ENCODE data around the gene TPGS1. TPM values are rescaled to one million over a fixed set of nuclear protein-coding genes. Genes with fewer than 3 reads are reported as not detected.

TPGS1 gene, protein sequence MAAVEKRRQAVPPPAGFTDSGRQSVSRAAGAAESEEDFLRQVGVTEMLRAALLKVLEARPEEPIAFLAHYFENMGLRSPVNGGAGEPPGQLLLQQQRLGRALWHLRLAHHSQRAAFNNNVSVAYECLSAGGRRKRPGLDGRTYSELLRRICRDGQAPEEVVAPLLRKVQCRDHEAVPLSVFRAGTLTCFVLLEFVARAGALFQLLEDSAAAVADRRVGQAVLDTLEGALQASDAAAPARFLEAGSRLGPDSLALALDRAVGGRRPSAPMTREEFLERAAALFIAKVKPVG
- polyA plus RNA-seq (ENCODE audit: low read depth in 6 of 6), result 10 to 100 TPM; 14.6 to 30.0 (median 18.7) TPM

DNA sequence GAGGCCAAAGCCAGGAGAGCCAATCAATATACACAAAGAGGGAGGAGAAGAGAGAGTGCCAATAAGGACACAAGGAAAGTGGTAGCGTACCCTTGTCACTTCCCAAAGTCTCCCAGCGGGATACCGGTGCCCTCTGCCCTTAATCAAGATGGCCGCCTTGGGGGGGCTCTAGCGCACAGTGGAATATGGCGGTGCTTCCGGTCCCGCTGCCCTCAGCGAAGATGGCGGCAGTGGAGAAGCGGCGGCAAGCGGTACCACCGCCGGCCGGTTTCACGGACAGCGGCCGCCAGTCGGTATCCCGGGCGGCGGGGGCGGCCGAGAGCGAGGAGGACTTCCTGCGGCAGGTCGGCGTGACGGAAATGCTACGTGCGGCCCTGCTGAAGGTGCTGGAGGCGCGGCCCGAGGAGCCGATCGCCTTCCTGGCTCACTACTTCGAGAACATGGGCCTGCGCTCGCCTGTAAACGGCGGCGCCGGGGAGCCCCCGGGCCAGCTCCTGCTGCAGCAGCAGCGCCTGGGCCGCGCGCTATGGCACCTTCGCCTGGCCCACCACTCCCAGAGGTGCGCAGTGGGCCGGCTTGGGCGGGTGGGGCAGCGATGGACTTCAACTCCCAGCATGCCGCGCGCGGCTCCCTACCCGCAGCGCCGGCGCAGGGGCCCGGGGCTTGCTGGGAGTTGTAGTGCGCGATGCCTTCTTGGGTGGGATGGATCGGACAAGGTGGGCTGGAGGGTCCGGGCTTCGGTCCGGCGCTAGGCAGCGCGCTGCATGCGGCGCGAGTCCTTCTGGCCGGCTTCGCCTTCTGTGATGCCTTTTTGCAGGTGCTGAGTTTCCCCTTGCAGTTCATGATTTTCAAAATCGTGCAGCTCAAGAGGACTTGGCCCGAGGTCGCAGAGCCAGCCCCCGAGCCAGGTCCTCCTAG lies at the start of gene TPGS1:
TPGS1 (plus strand) TSS at position 212 of the 918 bp plus-strand sequence; CDS start at position 222, 10 bp downstream.
- Mint-ChIP-seq H3K4me1 (peaks cover 23 to 50% (median 33%) of the 10 kb centered on the region in 3 donors), H3K4me3 (peak within 1 kb of the TSS; percentile 89 to 100 (median 96)), H3K27ac (peak within 1 kb of the TSS; percentile 97 to 100 (median 98)), H3K9me3 (no peaks in the 10 kb centered on the region), H3K36me3 (no peaks in the 10 kb centered on the region), H3K27me3 (no peaks in the 10 kb centered on the region)
- peak; percentile 60 to 63 for ATAC-seq (ENCODE audit: low read depth in 2 of 2)
- DNase-seq, result peak; percentile 65

DNA sequence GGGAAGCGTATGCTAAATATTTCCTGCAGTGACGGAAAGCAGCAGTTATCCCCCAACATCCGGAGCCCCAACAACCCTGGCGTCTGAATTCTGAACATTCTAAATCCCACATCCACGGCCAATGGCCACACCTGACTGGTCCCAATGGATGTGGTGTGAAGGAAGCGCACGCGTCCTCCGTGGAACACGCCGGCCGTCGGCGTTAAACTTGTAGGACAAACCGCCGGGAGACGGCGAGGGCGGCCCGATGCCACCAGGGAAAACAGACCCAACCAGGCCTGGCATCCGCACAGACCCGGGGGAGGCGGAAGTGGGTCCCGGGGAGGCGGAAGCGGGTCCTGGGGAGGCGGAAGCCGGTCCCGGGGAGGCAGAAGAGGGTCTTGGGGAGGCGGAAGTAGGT lies 49.7 kb upstream of the TPGS1 start:
- DNase-seq (no peak), ATAC-seq (ENCODE audit: low read depth in 2 of 2) (no peak)
- H3K36me3 Mint-ChIP-seq, result no peaks in the 10 kb centered on the region
- peak overlapping the region in 2 of 8 donors; percentile 2 to 64 for H3K4me3 Mint-ChIP-seq
- peaks cover 0 to 8% (median 7%) of the 10 kb centered on the region in 3 donors for H3K4me1 Mint-ChIP-seq
- H3K9me3 Mint-ChIP-seq, result peaks cover 0 to 4% (median 0%) of the 10 kb centered on the region in 7 donors
- H3K27me3 Mint-ChIP-seq, result peaks cover 5 to 24% (median 19%) of the 10 kb centered on the region in 3 donors
- H3K27ac Mint-ChIP-seq, result peak overlapping the region in 1 of 6 donors; percentile 44

DNA sequence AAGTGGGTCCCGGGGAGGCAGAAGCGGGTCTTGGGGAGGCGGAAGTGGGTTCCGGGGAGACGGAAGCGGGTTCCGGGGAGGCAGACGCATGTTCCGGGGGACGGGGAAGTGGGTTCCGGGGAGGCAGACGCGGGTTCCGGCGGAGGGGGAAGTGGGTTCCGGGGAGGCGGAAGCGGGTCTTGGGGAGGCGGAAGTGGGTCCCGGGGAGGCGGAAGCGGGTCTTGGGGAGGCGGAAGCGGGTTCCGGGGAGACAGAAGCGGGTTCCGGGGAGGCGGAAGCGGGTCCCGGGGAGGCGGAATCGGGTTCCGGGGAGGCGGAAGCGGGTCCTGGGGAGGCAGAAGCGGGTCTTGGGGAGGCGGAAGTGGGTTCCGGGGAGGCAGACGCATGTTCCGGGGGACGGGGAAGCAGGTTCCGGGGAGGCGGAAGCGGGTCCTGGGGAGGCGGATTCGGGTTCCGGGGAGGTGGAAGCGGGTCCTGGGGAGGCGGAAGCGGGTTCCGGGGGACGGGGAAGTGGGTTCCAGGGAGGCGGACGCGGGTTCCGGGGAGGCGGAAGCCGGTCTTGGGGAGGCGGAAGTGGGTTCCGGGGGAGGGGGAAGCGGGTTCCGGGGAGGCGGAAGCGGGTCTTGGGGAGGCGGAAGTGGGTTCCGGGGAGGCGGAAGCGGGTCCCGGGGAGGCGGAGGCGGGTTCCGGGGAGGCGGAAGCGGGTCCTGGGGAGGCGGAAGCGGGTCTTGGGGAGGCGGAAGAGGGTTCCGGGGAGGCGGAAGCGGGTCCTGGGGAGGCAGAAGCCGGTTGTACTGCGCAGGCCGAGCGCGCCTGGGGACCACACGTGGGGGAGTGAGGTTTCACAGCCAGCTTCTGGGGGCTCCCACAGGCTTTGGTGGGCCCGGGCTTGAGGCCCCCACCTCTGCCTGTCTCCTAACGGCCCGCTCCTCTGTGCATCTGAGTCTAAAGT lies 48.9 kb upstream of the TPGS1 start:
- H3K27me3 Mint-ChIP-seq, result peaks cover 5 to 31% (median 22%) of the 10 kb centered on the region in 3 donors
- peaks cover 0 to 8% (median 7%) of the 10 kb centered on the region in 3 donors for H3K4me1 Mint-ChIP-seq
- ATAC-seq (ENCODE audit: low read depth in 2 of 2), result no peak
- no peak for DNase-seq
- H3K36me3 Mint-ChIP-seq, result no peaks in the 10 kb centered on the region
- H3K27ac Mint-ChIP-seq, result no peak overlapping the region
- H3K4me3 Mint-ChIP-seq, result no peak overlapping the region
- peaks cover 0 to 4% (median 0%) of the 10 kb centered on the region in 7 donors for H3K9me3 Mint-ChIP-seq

DNA sequence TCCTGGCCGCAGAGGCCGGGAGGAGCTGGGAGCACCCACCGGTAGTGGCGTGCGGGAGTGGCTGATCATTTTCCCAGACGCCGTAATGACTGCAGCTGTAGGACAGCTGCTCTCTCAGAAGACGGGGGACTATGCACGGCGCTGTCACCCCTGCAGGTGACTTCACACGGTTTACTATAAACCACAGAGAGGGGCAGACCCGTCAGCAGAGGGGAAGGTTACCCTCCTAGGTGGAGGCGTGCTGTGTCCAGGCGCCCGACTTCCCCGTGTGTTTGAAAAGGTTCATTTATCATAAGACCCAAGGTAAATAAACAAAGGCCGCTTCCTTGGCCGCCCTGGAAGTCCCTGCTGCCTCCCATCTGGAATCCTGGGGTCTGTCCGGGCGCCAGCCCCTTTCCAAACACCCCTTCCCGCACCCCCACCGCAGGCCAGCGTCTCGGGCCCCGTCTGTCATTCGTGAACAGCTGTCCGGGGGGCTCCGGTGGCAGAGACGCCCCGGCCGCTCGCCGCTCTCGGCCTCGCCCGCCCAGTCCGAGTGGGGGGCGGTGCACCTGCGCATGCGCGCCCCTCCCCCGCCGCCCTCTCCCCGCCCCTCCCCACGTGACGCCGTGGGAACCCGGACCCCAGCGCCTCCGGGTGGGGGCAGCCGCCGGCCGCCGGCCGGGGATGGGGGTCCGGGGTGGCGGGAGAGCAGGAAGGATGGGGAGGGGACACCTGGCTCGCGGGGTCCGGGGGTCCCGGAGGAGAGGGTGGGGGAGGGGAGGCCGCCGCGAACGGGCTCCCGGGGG lies 47.4 kb upstream of the TPGS1 start:
- H3K4me1 Mint-ChIP-seq, result peaks cover 0 to 8% (median 7%) of the 10 kb centered on the region in 3 donors
- DNase-seq (no peak), ATAC-seq (ENCODE audit: low read depth in 2 of 2) (peak in 1 of 2 donors; percentile 64)
- H3K9me3 Mint-ChIP-seq, result peaks cover 0 to 9% (median 2%) of the 10 kb centered on the region in 7 donors
- peaks cover 5 to 39% (median 30%) of the 10 kb centered on the region in 3 donors for H3K27me3 Mint-ChIP-seq
- H3K36me3 Mint-ChIP-seq, result peaks cover 0 to 7% of the 10 kb centered on the region in 2 donors
- peak overlapping the region; percentile 70 to 89 (median 78) for H3K4me3 Mint-ChIP-seq
- no peak overlapping the region for H3K27ac Mint-ChIP-seq

DNA sequence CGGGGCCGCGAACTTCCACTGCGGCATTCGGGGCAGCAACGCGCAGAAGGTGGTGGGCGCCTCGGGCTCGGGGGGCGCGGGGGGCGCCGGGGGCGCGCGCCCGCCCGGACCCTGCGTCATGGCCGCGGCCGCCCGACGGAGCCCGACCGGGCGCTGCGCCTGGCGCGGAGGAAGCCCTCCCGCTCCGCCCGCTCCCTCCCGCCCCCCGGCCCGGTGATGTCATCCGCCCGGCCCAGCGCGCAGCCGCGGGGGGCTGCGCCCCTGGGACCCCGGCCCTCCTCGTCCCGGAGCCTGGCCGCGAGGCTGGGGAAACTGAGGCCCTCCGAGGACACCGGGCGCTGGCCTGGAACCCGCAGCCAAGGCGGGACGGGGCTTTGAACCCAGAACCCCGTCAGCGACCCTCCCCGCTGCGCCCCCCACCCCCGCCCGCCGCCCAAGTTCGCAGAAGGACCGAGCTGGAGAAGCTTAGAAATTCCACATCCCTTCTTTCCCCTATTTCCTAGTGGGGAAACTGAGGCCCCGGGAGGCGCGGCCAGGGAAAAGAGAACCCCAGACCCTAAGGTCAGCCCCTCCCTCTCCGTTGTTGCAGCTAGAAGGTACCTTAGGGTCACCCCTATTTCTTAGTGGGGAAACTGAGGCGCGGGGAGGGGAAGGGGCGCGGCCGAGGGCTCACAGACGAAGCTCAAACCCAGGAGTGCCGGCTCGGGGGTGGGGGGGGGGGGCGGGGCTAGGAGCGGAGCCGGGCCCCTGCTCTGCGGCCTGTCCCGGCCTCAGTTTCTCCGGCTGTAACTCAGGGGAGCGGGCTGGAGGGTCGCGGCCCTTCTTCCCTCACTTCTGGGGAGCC lies 46.2 kb upstream of the TPGS1 start, which contains the start of gene SHC2:
SHC2 (minus strand) TSS at position 157 of the 844 bp plus-strand sequence; CDS start at position 120, 37 bp downstream.
- H3K27me3 Mint-ChIP-seq, result peaks cover 5 to 42% (median 33%) of the 10 kb centered on the region in 3 donors
- no peak for DNase-seq
- H3K9me3 Mint-ChIP-seq, result peaks cover 0 to 9% (median 2%) of the 10 kb centered on the region in 7 donors
- peaks cover 0 to 8% (median 7%) of the 10 kb centered on the region in 3 donors for H3K4me1 Mint-ChIP-seq
- peaks cover 0 to 8% of the 10 kb centered on the region in 2 donors for H3K36me3 Mint-ChIP-seq
- H3K27ac Mint-ChIP-seq, result no peak within 1 kb of the TSS
- ATAC-seq (ENCODE audit: low read depth in 2 of 2), result peak in 1 of 2 donors; percentile 28
- H3K4me3 Mint-ChIP-seq, result peak within 1 kb of the TSS; percentile 73 to 89 (median 79)

DNA sequence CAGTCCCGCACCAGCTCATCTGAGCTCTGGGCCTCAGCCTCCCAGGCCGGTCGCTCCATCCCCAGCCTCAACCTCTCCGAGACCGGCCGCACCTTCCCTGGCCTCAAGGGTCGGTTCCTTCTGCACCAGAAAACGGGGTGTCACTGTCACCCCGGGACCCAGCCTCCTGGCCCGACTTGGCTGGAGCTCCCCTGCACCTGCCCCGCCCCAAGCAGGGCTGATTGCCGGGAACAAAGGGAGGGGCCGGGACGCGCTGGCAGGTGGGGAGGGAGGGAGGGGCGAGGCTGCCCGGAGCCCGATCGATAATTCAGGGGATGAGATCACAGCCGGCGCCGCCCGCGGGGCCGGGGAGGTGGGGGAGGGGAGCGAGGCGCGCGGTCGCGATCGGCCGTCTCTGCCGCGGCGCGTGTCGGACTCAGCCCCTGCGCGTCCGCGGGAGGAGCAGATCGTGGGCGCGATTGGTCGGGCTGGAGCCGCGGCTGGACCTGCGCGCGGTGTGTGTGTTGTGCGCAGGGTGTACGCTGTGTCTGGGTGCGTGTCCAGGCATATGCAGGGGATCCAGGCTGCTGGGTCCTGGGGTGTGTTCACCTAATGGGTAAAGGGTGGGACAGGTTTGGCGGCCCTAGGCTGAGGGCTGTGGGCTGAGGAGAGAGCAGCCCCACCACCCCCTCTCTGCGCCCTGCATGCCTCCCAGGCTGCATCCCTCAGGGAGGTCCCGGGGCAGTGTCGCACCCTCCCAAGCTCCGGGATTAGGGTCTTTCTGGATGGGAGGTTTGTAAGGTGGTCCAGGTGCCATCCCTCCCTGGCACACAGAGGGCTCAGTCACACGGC lies 45.4 kb upstream of the TPGS1 start:
- Mint-ChIP-seq H3K4me1 (peaks cover 0 to 8% (median 7%) of the 10 kb centered on the region in 3 donors), H3K9me3 (peaks cover 0 to 9% (median 2%) of the 10 kb centered on the region in 7 donors), H3K27me3 (peaks cover 5 to 37% (median 33%) of the 10 kb centered on the region in 3 donors), H3K27ac (no peak overlapping the region), H3K4me3 (peak overlapping the region; percentile 45 to 82 (median 72)), H3K36me3 (peaks cover 0 to 8% of the 10 kb centered on the region in 2 donors)
- DNase-seq (no peak), ATAC-seq (ENCODE audit: low read depth in 2 of 2) (no peak)

DNA sequence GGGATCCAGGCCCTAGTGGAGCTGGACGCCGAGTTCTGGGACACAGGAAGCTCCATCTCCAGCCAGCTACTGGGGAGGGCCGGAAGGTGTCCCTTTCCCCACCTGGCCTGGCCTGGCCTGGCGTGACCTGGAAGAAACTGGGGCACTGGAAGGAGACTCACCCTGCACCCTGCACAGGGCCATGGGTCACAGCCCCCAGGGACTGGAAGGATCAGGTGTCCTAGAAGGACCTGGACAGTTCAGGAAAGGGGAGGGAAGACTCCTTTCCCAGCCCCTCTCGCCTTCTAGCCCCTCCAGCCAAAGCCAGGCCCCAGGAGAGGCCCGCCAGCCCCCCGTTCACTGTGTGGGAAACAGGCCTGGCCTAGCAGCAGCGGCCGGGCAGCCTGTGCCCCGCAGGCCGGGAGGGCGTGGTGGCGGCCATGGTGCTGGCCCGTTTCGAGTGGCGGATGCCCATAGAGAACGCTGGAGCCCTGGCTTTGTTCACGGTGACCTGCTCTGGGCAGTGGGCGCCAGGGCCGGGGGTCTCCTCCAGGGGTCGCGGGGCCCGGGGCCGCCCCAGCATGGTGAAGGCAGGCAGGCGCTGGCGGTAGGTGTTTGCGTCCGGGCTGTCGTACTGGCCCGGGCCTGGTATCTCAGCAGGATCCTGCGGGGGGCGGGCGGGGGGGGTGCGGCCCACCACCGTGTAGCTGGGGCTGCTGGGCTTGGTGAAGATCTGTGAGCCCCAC lies 43.7 kb upstream of the TPGS1 start:
- DNase-seq, result no peak
- H3K4me3 Mint-ChIP-seq, result peak overlapping the region in 2 of 8 donors; percentile 25 to 32
- no peak for ATAC-seq (ENCODE audit: low read depth in 2 of 2)
- peaks cover 0 to 8% of the 10 kb centered on the region in 2 donors for H3K36me3 Mint-ChIP-seq
- peaks cover 0 to 7% (median 0%) of the 10 kb centered on the region in 7 donors for H3K9me3 Mint-ChIP-seq
- peaks cover 5 to 37% (median 25%) of the 10 kb centered on the region in 3 donors for H3K27me3 Mint-ChIP-seq
- no peak overlapping the region for H3K27ac Mint-ChIP-seq
- H3K4me1 Mint-ChIP-seq, result peaks cover 0 to 8% (median 3%) of the 10 kb centered on the region in 3 donors

DNA sequence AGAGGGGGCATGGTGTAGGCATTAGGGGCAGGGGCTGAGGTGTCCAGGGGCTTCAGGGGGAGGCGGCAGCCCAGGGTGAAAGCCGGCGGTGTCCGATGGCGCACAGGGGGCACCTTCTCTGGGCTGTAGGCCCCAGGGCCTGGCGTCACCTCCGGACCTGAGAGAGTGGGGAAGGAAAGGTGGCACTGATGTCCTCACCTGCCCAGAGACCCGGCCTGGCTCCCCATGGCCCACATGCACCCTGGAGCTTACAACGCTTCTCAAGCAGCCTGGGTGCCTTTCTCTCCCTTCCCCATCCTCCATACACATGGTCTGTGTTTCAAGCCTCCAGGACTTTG lies 43.1 kb upstream of the TPGS1 start:
- no peak for ATAC-seq (ENCODE audit: low read depth in 2 of 2)

DNA sequence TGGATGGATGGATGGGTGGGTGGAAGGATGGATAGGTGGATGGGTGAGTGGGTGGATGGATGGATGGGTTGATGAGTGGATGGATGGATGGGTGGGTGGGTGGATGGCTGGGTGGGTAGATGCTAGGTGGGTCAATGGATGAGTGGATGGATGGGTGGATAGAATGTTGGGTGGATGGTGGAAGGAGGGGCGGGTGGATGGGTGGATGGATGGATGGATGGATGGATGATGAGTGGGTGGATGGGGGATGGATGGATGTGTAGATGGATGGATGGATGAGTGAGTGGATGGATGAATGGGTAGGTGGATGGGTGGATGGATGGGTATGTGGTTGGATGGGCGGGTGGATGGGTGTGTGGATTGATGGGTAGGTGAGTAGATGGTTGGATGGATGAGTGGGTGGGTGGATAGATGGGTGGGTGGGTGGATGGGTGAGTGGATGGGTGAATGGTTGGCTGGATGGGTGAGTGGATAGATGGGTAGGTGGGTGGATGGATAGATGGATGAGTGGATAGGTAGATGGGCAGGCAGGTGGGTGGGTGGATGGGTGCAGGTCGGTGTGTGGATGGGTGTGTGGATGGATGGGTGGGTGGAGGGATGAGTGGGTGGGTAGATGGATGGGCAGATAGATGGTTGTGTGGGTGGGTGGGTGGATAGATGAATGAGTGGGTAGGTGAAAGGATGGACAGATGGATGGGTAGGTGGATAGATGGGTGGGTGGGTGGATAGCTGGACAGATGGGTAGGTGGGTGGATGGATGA lies 42.1 kb upstream of the TPGS1 start:
- H3K27ac Mint-ChIP-seq, result no peak overlapping the region
- peaks cover 0 to 30% (median 25%) of the 10 kb centered on the region in 3 donors for H3K27me3 Mint-ChIP-seq
- H3K4me3 Mint-ChIP-seq, result no peak overlapping the region
- H3K36me3 Mint-ChIP-seq, result peaks cover 0 to 8% of the 10 kb centered on the region in 2 donors
- H3K9me3 Mint-ChIP-seq, result peaks cover 0 to 11% (median 0%) of the 10 kb centered on the region in 7 donors
- peaks cover 3 to 4% (median 3%) of the 10 kb centered on the region in 3 donors for H3K4me1 Mint-ChIP-seq
- DNase-seq (no peak), ATAC-seq (ENCODE audit: low read depth in 2 of 2) (no peak)

More for the DNA sequence above, 43.1 kb upstream of the TPGS1 start:
- Mint-ChIP-seq H3K9me3 (peaks cover 0 to 7% (median 0%) of the 10 kb centered on the region in 7 donors), H3K4me1 (peaks cover 0 to 8% (median 3%) of the 10 kb centered on the region in 3 donors), H3K36me3 (peaks cover 0 to 8% of the 10 kb centered on the region in 2 donors), H3K27ac (no peak overlapping the region), H3K4me3 (peak overlapping the region in 1 of 8 donors; percentile 77), H3K27me3 (peaks cover 5 to 37% (median 25%) of the 10 kb centered on the region in 3 donors)
- no peak for DNase-seq
